WTC11 (cell line): ENCODE results near the gene COG5. TPM values are rescaled to one million over a fixed set of nuclear protein-coding genes. Genes with fewer than 3 reads are reported as not detected.
A peak's percentile ranks its signal among the peaks of the same experiment; 100 is the strongest.

Experiments used
- ATAC-seq: fragments of 200-7000 bp; cut with Tn5 transposase; 2 replicates; pipeline ENCODE4 v1.10.0; 2021; ENCODE audit warnings: mild to moderate bottlenecking, moderate library complexity
- Bru-seq: library from RNA; stranded (reverse); fragments of 400-500 nt; gene quantifications from one replicate; lab custom pipeline; 2021; lab: Mats Ljungman, UMichigan
- CTCF ChIA-PET: fragments of 300-600 bp; sonication (Branson Sonifier 250); formaldehyde crosslinking; loops from one replicate; lab custom pipeline; 2021; ENCODE audit warnings: antibody characterized with exemption; lab: Charles Lee
- POLR2A ChIA-PET: fragments of 350-600 bp; sonication (Branson Sonifier 250); formaldehyde crosslinking; loops from one replicate; lab custom pipeline; 2021; ENCODE audit warnings: antibody characterized with exemption; lab: Charles Lee
- DNase-seq: peaks from one replicate; pipeline ENCODE4 v3.0.0; 2021; ENCODE audit warnings: low spot score
- H3K27ac Mint-ChIP-seq: 2 replicates; pipeline ENCODE4 v1.8.0; 2021; ENCODE audit warnings: mixed read lengths
- H3K27me3 Mint-ChIP-seq: 2 replicates; pipeline ENCODE4 v1.8.0; 2021; ENCODE audit warnings: low read depth, mild to moderate bottlenecking, moderate library complexity, mixed read lengths
- H3K36me3 Mint-ChIP-seq: 2 replicates; pipeline ENCODE4 v1.8.0; 2021; ENCODE audit warnings: mixed read lengths
- H3K4me1 Mint-ChIP-seq: 2 replicates; pipeline ENCODE4 v1.8.0; 2022; ENCODE audit warnings: mixed read lengths
- H3K4me3 Mint-ChIP-seq: 2 replicates; pipeline ENCODE4 v1.8.0; 2021; ENCODE audit warnings: mild to moderate bottlenecking, moderate library complexity, mixed read lengths
- H3K9me3 Mint-ChIP-seq: 2 replicates; pipeline ENCODE4 v1.8.0; 2021; ENCODE audit warnings: mixed read lengths
- AFF4 ChIP-seq: sonication (generic); formaldehyde crosslinking; IDR thresholded peaks from 2 replicates; pipeline ENCODE4 v1.8.1; 2023; ENCODE audit warnings: mild to moderate bottlenecking, missing genetic modification reagents, borderline replicate concordance
- ATF1 ChIP-seq: sonication (generic); formaldehyde crosslinking; IDR thresholded peaks from 2 replicates; pipeline ENCODE4 v1.8.1; 2023; ENCODE audit warnings: mild to moderate bottlenecking, moderate library complexity, missing genetic modification reagents
- CREM ChIP-seq: sonication (generic); formaldehyde crosslinking; IDR thresholded peaks from 2 replicates; pipeline ENCODE4 v1.8.1; 2022; ENCODE audit warnings: mild to moderate bottlenecking, missing genetic modification reagents, moderate library complexity
- CTCF ChIP-seq: fragments of 200-600 bp; IDR thresholded peaks from 2 replicates; pipeline ENCODE4 v1.8.0; 2022; ENCODE audit warnings: antibody characterized with exemption
- E2F1 ChIP-seq: sonication (generic); formaldehyde crosslinking; IDR thresholded peaks from 2 replicates; pipeline ENCODE4 v1.8.0; 2022; ENCODE audit warnings: mild to moderate bottlenecking, missing genetic modification reagents
- EMX1 ChIP-seq: fragments of 250-450 bp; sonication (Bioruptor Pico); IDR thresholded peaks from 2 replicates; pipeline ENCODE4 v1.8.0; 2021; ENCODE audit warnings: mild to moderate bottlenecking
- FOXP1 ChIP-seq: sonication (generic); formaldehyde crosslinking; IDR thresholded peaks from 2 replicates; pipeline ENCODE4 v1.8.0; 2022; ENCODE audit warnings: missing genetic modification reagents, mild to moderate bottlenecking, moderate library complexity, borderline replicate concordance
- GTF2I ChIP-seq: fragments of 250-450 bp; sonication (Bioruptor Pico); conservative IDR thresholded peaks from 2 replicates; pipeline ENCODE4 v1.4.0; 2021; ENCODE audit warnings: mild to moderate bottlenecking
- KAT7 ChIP-seq: sonication (generic); formaldehyde crosslinking; IDR thresholded peaks from 2 replicates; pipeline ENCODE4 v1.8.1; 2023; ENCODE audit warnings: missing genetic modification reagents, mild to moderate bottlenecking, borderline replicate concordance
- NFE2L1 ChIP-seq: sonication (generic); formaldehyde crosslinking; IDR thresholded peaks from 2 replicates; pipeline ENCODE4 v1.8.1; 2023; ENCODE audit warnings: missing genetic modification reagents
- OVOL2 ChIP-seq: fragments of 250-450 bp; sonication (Bioruptor Pico); IDR thresholded peaks from 2 replicates; pipeline ENCODE4 v1.9.0; 2021; ENCODE audit warnings: mild to moderate bottlenecking, borderline replicate concordance
- PREB ChIP-seq: sonication (generic); formaldehyde crosslinking; IDR thresholded peaks from 2 replicates; pipeline ENCODE4 v1.8.1; 2022; ENCODE audit warnings: mild to moderate bottlenecking, missing genetic modification reagents, moderate library complexity, borderline replicate concordance
- SOX15 ChIP-seq: fragments of 250-450 bp; sonication (Bioruptor Pico); IDR thresholded peaks from 2 replicates; pipeline ENCODE4 v1.9.0; 2021; ENCODE audit warnings: mild to moderate bottlenecking
- TCF7 ChIP-seq: sonication (generic); formaldehyde crosslinking; IDR thresholded peaks from 2 replicates; pipeline ENCODE4 v1.8.0; 2022; ENCODE audit warnings: mild to moderate bottlenecking, low read depth, missing genetic modification reagents, moderate library complexity
- ZNF138 ChIP-seq: sonication (generic); formaldehyde crosslinking; conservative IDR thresholded peaks from 2 replicates; pipeline ENCODE4 v1.8.1; 2022; ENCODE audit warnings: mild to moderate bottlenecking, moderate library complexity, missing genetic modification reagents
- ZNF396 ChIP-seq: fragments of 250-450 bp; sonication (Bioruptor Pico); IDR thresholded peaks from 2 replicates; pipeline ENCODE4 v1.8.0; 2021; ENCODE audit warnings: mild to moderate bottlenecking, moderate library complexity, borderline replicate concordance
- ZNF532 ChIP-seq: fragments of 250-450 bp; sonication (Bioruptor Pico); IDR thresholded peaks from 2 replicates; pipeline ENCODE4 v1.9.0; 2021; ENCODE audit warnings: mild to moderate bottlenecking, borderline replicate concordance
- long read RNA-seq, 3 experiments: library from RNA in 1 of 3; library from capped mRNA in 1 of 3; library from polyadenylated mRNA in 1 of 3; unstranded in 2 of 3; stranded (forward) in 1 of 3; transcript quantifications; one replicate each; pipeline ENCODE4 v2.0.0, GENCODE V29; 2021
- total RNA-seq: library from RNA; stranded (reverse); gene quantifications from 3 replicates; pipeline ENCODE4 v1.2.3, GENCODE V29; 2021
- TF ChIP-seq, protein P1 (sequence below): sonication (generic); formaldehyde crosslinking; IDR thresholded peaks from 2 replicates; pipeline ENCODE4 v1.8.1; 2022; ENCODE audit warnings: missing genetic modification reagents, borderline replicate concordance
- TF ChIP-seq, protein P2 (sequence below): fragments of 250-450 bp; sonication (Bioruptor Pico); IDR thresholded peaks from 2 replicates; pipeline ENCODE4 v1.9.0; 2021; ENCODE audit warnings: mild to moderate bottlenecking

COG5 gene
- total RNA-seq, result 23.3 to 24.5 TPM (median 23.8 TPM) in 3 replicates
- percentile 74 among the genes with signal in this experiment for Bru-seq, nascent RNA
- long read RNA-seq, experiment 1, full-length matches to known transcripts, result 86 of 121 reads
- long read RNA-seq, experiment 1, partial matches to known transcripts, result 13 of 121 reads
- long read RNA-seq, experiment 1, other reads (novel, unspliced or antisense), result 22 of 121 reads
- long read RNA-seq, experiment 2, full-length matches to known transcripts, result 8 of 22 reads
- long read RNA-seq, experiment 2, partial matches to known transcripts, result 10 of 22 reads
- long read RNA-seq, experiment 2, other reads (novel, unspliced or antisense), result 4 of 22 reads
- long read RNA-seq, experiment 3, full-length matches to known transcripts, result 10 of 12 reads
- long read RNA-seq, experiment 3, partial matches to known transcripts, result 0 of 12 reads
- long read RNA-seq, experiment 3, other reads (novel, unspliced or antisense), result 2 of 12 reads

DNA sequence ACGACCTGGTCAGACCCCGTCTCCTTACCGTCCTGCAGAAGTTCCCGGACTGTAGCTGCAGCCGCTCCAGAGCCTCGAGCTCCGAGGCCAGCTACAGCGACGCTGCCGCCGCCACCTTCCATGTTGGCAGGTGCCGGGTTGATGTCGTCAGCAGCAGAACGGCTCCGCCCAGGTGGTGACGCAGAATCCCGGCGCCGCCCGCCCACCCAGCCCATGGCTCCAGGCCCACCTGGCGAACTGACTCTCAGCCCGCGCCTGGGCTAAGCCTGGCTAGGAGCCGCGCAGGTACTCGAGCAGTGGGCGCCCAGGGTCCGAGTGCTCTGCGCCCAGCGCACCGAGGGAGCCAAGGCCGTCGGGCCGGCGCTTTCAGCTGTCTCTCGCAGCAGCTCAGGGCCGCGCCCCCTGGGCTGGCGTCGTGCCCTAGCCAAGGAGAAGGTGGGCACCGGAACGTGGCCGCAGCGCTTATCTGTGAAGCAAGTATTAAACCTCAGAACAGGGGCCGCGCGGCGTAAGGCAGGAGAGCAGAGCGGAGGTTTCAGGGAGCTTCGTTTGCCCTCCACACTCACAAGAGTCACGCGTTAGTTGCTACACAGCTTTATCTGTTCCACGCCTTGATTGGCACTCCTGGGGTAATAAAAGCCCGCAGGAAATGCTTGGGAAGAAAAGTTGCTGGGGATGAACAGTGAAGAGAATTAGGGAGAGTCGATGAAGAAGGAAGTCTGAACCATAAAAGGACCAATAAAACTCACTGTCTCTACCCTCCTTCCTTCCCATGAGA, at the start of gene COG5, which contains the start of gene DUS4L:
Gene COG5, minus strand, starts transcription at position 146 of the 778 bp plus-strand sequence. Its CDS starts 24 bp downstream, at position 122.
Gene DUS4L, plus strand, starts transcription at position 197 of the 778 bp plus-strand sequence. CDS start 3,100 bp downstream, outside the sequence.
- Mint-ChIP-seq H3K27ac (peak within 1 kb of the TSS; percentile 78), H3K27me3 (no peaks in the 10 kb centered on the region), H3K4me3 (peak within 1 kb of the TSS; percentile 92), H3K36me3 (peaks cover 6% of the 10 kb centered on the region), H3K4me1 (peaks cover 22% of the 10 kb centered on the region), H3K9me3 (no peaks in the 10 kb centered on the region)
- CTCF ChIA-PET, result interaction anchor here (0.5 to 1.9 kb wide), 4 partner anchors 97 to 396 kb away, joined by 3 to 6 read pairs (median 3); partner anchors contain the start of gene SLC26A4
- DNase-seq, result peak; percentile 85
- POLR2A ChIA-PET, result interaction anchor here (0.6 to 1.9 kb wide), 3 partner anchors 16 to 397 kb away, joined by 3 to 9 read pairs (median 6); partner anchors contain the start of genes BCAP29 and CBLL1
- ATAC-seq, result peak; percentile 94
- TF ChIP-seq KAT7 (CRISPR knock-in tag) (no peak), SOX15 (CRISPR knock-in tag) (no peak), NFE2L1 (0 out of 2 replicates have a peak, but pooled peaks have one; percentile 36), CTCF (no peak), AFF4 (no peak), OVOL2 (CRISPR knock-in tag) (no peak), ATF1 (no peak; the same call in 1 of the 2 replicates), CREM (CRISPR knock-in tag) (peak; percentile 98), ZNF138 (CRISPR knock-in tag) (no peak), PREB (no peak), ZNF532 (no peak), FOXP1 (CRISPR knock-in tag) (peak; percentile 93), ZNF396 (CRISPR knock-in tag) (no peak), TCF7 (CRISPR knock-in tag) (peak; percentile 62; the same call in 1 of the 2 replicates), GTF2I (CRISPR knock-in tag) (no peak), EMX1 (CRISPR knock-in tag) (no peak), E2F1 (peak; percentile 46; the same call in 1 of the 2 replicates)
- TF ChIP-seq, protein P1, sequence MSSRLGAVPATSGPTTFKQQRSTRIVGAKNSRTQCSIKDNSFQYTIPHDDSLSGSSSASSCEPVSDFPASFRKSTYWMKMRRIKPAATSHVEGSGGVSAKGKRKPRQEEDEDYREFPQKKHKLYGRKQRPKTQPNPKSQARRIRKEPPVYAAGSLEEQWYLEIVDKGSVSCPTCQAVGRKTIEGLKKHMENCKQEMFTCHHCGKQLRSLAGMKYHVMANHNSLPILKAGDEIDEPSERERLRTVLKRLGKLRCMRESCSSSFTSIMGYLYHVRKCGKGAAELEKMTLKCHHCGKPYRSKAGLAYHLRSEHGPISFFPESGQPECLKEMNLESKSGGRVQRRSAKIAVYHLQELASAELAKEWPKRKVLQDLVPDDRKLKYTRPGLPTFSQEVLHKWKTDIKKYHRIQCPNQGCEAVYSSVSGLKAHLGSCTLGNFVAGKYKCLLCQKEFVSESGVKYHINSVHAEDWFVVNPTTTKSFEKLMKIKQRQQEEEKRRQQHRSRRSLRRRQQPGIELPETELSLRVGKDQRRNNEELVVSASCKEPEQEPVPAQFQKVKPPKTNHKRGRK (CRISPR knock-in tag), result no peak
- TF ChIP-seq, protein P2, sequence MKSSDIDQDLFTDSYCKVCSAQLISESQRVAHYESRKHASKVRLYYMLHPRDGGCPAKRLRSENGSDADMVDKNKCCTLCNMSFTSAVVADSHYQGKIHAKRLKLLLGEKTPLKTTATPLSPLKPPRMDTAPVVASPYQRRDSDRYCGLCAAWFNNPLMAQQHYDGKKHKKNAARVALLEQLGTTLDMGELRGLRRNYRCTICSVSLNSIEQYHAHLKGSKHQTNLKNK (CRISPR knock-in tag), result no peak
